NOMO-1 treated with DMSO at 0.1 percent for 48 hours (cell line): ENCODE measurements around the gene CD34.

Experiments
- DNase-seq: peaks from one replicate; lab custom pipeline; 2025; ENCODE audit not compliant: unreplicated experiment; lab: John Stamatoyannopoulos, UW

Gene CD34

DNA sequence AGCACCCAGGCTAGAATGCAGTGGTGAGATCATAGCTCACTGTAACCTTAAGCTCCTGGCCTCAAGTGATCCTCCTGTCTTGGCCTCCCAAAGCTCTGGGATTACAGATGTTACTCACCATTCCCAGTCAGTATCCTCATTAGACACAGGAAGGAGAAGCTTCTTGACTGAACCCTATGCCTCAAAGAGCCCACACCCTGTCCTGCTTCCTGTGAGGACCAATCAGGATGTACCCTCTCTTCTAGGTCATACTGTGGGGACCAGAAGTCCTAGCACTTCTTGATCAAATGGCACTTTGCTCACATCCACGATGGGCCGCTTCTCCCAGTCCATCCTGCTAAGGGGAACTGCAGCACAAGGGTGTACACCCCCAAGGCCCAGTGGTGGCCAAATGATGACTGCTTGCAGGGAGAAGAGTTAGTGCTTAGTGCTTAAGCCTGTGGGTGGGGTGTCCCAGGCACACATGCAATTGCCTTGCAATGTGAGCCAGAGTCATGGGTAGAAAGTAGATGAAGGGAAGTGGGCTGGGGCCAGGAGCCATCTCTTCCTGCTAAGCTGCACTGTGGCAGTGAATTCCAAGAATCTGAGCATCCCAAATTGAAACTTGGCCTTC, 9.8 kb downstream of the CD34 start:
- DNase-seq = no peak

DNA sequence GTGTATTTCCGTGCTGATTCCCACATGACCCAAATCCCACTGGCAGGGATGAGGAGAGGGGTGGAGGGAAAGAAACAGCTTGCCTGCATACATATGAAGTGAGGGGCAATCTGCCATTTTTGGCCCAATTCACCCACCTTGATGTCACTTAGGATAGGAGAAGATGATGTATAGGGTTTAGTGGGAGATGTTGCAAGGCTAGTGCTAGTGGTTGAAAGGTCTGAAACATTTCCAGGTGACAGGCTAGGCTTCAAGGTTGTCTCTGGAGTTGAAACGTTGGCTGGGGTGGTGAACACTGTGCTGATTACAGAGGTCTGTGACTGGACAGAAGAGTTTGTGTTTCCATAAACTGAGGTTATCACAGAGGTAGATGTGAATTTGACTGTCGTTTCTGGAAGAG, 12.1 kb downstream of the CD34 start:
- DNase-seq = no peak

DNA sequence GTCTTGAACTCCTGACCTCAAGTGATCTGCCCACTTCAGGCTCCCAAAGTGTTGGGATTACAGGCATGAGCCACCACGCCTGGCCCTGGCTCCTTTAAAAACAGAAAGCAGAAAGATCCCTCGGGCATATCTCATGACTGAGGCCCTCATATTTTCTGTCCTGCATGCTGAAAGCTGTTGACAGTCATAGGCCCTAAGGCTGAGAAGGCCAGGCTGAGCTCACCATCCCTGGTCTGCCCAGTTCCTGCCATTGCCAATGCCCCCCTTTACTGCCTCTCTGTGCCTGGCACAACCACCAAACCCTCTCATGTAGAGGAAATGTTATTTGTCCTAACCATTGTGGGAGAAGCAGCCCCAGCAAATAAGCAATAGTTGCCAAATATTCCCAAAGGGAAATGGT, 12.7 kb downstream of the CD34 start:
- DNase-seq = no peak

DNA sequence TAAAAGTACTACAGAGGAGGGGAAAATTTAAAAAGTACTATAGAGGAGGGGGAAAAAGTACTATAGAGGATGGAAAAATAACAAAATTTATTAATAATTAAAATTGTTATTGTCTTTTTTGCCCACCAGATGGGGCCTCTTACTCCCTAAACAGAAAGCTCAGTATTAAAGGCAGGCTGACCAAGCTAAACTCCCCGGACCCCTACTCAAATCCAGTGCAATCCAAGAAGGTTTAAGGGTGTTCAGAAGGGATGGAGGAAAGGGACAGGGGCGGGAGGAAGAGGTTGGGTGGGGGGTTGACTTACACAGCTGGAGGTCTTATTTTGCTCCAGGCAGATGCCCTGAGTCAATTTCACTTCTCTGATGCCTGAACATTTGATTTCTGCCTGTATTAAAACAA, 13.7 kb downstream of the CD34 start:
- DNase-seq = peak; percentile 8

DNA sequence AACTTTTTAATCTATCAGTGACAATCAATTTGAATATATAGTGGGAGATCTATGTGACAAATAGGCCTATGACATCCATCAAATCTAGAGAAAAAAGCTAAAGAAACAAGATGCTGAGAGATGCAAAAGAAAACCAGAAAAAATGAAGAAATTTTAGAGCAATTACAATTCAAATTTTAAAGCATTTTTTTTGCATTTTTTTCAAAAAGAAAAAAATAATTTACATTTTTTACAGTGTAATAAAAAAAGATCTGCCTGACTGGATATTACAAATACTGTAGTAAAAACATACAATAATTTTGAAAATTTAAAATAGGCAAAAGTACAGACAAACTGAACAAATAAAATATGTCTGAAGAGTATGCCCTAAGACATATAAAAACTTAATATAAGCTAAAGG, 14.4 kb downstream of the CD34 start:
- DNase-seq = no peak

DNA sequence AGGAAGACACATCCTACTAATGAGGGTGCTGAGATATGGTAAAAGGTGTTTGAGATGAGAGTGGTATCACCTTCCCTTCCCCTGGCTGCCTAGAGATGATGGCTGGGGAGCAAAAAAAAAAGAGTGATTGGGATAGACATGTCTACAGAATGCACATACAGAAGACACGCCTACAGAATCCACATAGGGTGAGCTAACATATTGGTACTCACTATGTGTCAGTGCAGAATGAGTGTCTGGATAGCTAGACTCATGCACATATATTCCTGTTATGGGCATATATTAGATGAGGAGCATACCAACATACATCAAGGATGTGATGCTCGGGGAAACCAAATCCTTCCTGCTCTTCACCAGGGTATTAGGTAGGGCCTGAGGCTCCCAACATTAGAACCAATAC, 16.2 kb downstream of the CD34 start:
- DNase-seq = no peak

DNA sequence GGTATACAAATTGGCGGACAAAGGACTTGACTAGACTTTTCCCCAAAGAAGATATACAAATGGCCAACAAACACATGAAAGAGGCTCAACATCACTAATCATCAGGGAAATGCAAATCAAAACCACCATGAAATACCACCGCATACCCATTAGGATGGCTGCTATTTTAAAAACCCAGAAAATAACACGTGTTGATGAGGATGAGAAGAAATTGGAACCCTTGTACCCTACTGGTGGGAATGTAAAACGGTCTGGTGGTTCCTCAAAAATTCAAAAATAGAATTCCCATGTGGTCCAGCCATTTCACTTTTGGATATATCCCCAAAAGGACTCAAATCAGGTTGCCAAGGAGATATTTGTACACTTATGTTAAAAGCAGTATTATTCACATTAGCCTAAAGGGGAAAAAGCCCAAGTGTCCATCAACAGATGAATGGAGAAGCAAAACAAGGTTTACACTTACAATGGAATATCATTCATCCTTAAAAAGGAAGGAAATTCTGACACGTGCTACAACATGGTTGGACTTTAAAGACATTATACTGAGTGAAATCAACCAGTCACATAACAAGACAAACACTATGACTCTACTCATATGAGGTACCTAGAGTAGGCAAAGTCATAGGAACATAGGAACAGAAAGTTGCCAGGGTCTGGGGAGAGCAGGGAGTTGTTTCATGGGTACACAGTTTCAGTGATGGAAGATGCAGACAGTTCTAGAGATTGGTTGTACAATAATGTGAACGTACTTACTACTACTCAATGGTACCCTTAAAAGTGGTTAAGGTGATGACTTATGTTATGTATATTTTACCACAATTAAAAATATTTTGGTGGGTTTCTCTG, 17.0 kb downstream of the CD34 start:
- DNase-seq = no peak

DNA sequence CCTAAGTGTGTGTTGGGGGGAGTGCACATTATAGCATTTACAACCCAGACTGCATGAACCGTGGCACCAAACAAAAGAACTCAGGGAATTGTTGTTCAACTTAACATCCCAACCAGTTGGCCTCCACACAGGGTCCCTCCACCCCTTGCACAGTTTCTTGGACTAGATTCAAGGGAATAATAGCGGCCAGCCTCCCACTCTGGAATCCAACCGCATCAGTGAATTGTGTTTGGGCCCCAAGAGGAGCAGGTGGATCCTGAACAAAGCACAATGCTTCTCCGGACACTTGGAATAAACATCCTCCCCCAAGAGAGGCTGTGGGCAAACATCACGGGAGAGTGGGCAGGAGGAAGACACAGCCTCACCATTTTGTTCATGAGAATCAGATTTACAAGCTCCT, 18.2 kb downstream of the CD34 start:
- no peak for DNase-seq

DNA sequence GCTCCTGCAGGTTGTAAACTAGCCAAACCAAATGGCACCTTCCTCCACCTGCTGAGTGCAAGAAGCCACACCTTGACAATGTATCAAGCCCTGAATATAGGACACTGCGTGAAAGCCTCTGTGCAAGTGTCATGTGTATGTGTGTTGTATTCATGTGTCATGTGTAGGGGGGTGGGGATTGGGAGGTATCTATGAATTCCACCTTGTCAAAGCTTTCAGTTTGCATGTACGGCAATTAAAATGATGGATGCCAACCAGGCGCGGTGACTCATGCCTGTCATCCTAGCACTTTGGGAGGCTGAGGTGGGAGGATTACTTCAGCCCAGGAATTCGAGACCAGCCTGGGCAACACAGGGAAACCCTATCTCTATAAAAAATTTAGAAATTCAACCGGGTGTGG, 19.8 kb downstream of the CD34 start:
- DNase-seq = no peak

DNA sequence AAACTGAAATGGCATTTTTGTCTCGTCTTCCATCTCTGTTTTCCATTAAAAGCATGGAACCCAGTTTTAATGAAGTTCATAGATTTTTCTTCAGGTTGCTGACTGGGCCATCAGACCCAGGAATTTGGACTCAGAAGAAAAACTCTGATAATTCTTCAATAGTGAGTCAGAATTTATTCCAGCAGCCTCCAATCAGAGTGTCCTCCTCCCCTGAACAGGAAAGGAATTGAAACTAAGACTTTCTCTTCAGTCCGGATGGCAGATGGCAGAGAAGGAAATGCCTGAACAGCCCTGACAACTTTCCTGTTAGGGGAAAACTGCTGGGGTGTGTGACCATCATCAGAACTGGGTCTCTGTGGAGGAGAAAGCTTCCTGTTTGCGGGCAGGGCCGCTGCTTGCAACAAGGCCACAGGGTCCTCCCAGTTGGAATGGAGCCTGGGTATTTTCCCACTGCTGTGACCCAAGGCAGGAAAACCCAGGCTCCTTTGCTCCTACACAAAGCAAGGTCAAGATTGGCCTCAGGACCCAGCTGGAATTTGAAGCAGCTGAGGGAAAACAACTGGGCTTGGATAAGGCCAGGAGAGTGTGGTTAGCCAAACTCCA, 20.7 kb downstream of the CD34 start:
- peak; percentile 53 for DNase-seq

DNA sequence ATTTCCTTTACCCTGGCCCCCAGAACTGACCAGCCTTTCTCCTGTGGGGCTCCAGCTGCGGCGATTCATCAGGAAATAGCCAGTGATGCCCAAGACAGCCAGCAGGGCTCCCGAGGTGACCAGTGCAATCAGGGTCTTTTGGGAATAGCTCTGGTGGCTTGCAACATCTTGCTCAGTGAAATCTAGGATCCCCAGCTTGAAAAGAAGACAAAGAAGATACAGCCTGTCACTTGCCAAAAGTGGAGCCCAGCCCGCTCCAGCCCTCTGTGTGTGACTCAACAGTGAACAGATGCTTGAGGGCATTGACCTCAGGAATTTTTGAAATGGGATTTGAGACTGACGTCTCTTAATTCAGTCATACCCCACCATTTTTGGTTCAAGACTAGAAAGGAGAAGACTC, 22.3 kb downstream of the CD34 start:
- DNase-seq = no peak

DNA sequence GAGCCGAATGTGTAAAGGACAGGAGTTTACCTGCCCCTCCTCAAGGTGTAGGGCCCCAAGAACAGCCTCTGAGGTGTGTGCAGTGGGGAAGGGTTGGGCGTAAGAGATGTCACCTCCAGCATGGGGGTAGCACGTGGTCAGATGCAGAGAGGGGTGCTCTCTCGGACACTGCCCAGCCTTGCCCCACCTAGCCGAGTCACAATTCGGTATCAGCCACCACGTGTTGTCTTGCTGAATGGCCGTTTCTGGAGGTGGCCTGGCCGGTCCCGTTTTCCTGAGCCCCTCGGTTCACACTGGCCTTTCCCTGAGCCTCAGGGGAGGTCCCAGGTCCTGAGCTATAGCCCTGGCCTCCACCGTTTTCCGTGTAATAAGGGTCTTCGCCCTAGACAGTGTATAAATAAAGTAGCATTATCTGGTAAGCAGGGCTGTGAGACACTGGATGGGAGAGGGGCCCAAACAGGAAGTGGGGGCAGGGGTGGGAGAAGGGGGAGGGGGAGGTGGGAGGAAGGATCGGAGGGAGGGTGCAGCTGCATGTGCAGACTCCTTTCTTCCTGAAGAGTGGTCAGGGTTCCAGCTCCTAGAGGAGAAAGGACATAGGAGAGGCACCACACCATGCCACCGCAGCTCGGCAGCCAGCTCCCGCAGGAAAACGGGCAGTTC, 23.3 kb downstream of the CD34 start:
- DNase-seq = no peak

DNA sequence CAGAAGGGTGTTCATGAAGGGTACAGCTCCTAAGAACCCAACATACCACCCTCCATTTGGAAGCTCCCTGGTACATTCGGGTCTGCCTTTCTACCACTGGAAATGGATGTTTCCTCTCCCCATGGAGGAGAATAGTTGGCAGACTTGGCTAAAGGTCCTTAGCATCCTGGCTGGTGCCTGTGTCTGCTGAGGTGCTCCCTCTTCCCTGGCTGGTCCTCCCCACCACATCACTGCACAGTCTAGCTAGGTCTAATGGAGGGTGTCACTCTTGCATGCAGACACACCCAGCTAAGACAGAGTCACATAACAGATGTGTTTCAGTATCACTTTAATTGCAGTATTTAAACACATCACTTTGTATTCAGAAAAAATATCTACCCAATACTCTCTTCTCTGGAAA, 24.7 kb downstream of the CD34 start:
- DNase-seq = no peak

DNA sequence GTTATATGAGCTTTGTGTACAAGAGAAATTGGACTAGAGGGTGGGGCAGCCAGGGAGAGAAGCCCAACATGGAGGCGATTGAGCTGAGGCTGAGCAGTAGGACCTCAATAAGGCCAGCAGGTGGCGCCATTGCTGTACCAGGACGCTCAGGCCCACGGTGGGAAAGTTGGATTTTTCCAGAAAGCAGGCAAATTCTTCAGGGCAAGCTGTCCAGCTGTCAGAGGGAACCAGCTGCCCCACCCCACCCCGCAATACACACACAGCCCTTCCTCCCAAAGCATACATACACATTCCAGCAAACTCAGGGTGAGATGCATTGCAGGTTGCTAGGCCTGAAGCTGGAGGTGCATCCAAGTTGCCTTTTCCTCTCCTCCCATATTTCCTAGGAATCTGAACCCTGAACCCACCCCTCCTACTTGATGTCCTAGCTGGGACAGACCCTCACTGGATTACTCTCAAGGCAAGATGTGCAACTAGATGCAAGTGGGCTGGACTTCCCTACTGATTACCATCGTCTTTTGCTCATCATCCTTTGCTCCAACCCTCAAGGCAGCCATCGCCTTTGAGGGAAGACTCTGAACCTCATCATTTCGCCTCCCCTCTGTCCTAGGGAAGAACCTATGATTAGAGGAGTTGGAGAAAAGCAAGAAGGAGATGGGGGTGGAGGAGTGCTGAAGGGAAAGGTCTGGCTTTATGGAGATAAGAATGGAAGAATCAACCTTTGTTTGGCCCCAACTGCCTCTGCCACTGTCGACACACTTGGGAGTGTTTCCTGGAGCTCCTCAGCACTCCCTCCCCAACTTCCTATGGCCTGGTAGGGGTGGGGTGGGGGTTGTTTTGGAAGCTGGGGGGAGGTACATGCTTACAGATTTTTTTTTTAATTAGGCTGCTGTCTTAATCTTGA, 25.5 kb downstream of the CD34 start:
- DNase-seq = peak; percentile 70

DNA sequence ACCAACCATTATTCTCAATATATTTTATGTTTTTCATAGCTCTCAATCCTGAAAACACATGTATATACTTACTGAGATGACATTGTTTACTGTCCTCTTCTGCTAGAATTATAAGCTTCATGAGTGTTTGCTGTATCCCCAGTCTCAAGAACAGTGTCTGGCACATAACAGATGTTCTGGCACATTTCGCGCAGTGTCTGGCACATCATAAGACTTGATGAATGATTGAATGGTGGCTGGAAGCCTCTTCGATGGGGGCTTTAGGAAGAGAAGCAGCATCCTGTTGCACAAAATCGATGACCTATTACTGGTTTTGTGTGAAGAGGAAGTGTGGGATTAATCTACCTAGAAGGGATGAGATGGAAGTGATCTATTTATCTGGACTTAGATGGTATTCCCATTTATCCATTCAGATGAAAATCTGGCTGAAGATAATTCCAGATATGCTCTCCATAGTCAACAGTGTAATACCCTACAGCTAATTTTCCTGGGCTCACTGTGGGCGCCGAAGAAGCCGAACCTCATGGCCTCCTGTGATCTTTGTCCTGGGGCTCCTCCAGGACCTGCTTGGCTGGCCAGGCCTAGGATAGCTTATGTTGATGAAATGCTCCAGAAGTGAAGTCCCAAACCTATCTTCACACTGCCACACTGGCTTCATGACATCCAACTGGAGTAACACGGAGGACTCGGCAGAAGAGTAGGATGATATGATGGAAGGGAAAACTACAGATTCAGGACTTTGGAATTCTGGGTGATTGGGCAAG, 26.5 kb downstream of the CD34 start:
- DNase-seq = no peak

DNA sequence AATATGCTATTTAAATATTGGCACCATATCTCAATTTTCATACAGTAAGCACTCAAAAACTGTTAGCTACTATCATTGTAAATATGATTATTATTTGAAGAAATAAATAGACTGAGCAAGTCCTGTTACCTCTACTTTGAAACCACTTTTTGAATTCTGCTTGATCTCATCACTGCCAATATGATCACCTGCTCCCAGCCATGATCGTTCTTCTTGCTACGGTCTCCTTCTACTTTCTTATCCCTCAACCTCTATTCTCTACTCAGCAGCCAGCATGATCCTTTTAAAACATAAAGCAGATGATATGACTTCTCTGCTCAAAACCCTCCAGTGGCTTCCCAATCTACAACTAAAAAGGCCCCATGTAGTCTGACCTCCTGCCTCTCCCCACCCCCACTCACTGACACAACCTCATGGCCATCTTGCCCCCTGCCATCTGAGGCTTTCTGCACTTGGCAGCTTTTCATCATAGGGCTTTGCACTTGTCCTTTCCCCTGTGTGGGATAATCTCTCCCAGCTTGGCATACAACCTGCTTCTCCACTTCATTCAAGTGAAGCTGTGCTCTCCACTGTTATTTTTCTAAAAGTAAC, 27.2 kb downstream of the CD34 start:
- DNase-seq = no peak

DNA sequence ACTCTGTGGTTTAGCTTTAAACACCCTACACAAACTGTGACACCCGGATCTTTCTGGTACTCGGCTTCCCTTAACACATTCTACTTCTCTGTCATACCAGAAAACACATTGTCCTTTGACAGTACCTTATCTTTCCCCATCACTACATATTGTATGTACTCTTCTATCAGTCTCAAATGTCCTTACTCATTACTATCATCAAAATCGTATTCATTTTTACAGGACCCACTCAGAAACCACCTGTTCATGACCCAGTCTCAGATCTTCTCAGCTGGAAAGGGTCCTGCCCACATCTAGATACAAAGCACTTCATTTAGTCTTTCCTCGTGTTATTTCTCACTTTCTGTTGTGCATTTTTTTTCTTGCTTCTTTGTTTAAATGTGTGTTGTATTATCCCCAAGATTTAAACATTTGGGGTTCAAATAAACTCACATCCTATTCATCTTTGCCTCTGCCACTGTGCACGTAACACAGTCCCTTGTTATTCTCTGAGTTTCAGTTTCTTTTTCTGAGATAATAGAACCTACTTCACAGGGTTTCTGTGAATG, 27.7 kb downstream of the CD34 start:
- DNase-seq = no peak

DNA sequence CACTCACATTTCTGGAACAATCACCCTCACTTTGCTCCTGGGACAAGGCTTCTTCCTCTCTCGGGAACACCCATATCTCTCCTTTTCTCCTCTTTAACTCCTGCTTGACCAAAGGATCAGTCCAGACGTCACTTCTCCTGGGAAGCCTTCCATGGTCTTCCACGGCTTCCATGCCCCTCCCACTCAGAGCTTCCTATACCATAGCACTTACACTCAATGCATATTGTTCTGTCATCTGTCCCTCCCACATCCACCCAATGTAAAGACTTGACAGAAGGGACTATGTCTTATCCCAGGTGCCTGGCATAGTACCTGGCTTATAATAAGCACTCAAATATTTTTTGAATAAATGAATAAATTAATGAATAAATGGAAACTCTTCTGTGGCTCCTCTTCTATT, 28.2 kb downstream of the CD34 start:
- no peak for DNase-seq

DNA sequence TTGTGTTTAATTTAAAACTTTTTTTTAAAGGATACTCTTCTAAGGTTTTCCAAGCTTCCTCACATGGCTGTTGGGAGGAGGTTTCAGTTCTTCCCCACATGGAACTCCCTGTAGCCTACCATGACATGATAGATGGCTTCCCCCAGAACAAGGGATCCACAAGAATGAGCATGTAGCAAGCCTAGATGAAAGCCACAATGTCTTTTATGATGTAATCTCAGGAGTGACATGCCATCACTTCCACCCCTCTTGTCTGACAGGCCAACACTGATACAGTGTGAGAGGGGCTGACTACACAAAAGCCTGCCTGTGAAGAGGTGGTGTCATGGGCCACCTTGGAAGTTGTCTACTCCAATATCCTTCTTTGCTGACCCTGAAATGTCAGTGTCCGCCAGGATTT, 32.0 kb downstream of the CD34 start:
- no peak for DNase-seq
